SH-SY5Y (cell line): ENCODE measurements around the gene KCNJ5.

ENCODE experiments used
- GATA2 ChIP-seq: IDR thresholded peaks from 2 replicates; pipeline ENCODE4 v1.6.1; 2011; ENCODE audit warnings: mild to moderate bottlenecking, low read depth, low read length
- GATA3 ChIP-seq: IDR thresholded peaks from 2 replicates; pipeline ENCODE4 v1.6.1; 2011; ENCODE audit warnings: low read depth, mild to moderate bottlenecking, low read length, moderate library complexity

DNA sequence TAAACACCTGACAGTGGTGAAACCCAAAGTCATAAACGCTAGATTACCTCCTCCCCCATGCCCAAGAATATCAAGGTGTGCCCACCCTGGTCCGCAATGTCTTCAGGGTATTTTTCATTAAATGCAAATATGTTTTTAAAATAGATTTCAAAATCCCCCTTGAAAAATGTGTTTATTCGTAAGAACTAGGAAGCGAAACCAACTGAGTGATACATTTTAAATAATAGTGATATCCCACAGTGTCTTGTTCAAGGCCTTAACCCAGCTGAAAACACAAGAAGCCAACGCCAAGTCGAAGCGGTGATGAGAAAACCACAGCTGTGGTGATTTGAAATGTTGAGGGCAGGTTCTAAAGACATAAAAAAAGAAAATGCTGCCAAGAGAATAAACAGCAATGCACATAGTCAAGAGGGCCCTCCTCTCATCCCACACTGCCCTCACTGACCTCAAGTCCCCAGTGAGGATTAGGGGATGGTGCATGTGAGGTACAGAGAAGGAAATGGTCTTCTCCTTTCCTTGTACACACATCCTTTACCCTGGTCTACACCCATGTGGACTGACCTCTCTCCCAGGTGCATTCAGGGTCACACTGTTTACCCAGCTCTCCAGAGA lies 49.6 kb upstream of the KCNJ5 start:
- TF ChIP-seq GATA3 (no peak), GATA2 (no peak)
